Tibial nerve (tissue), 3 donors: ENCODE measurements around the gene DOK7.

Source experiments
- CTCF ChIP-seq, 5 experiments: fragments of 200-600 bp in 3 of 5; fragments of 450-650 bp in 2 of 5; sonication (generic) in 3 of 5; IDR thresholded peaks; one replicate each; pipeline ENCODE4 v1.5.1; 2016 to 2019; ENCODE audit warnings: antibody characterized with exemption in 5 of 5, mild to moderate bottlenecking in 3 of 5, moderate library complexity in 2 of 5
- POLR2A ChIP-seq, 2 donors: fragments of 450-650 bp; IDR thresholded peaks; one replicate each; pipeline ENCODE4 v1.6.1; 2017; ENCODE audit warnings: antibody characterized with exemption in 2 of 2, mild to moderate bottlenecking in 2 of 2, moderate library complexity in 2 of 2

DNA sequence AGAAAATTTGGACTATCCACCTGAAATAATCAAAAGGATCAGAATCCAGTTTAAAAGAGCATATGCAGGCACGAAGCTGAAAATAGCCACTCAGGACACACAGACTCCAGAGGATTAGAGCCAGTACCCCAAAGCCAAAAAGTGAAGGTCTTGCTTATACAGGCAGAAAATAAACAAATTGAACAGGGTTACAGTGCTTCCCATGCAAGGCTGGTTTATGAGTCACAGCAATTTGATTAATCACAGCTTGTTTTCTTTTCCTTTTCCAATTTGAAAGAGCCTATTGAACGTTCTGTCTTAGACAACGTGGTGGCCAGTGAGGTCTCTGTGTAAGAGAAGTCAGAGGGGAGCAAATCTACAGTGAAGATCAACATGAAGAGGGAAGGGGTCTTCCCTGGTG lies 11.2 kb upstream of the DOK7 start:
- TF ChIP-seq CTCF (IDR thresholded peaks at IDR 0.05) (no peak), POLR2A (IDR thresholded peaks at IDR 0.05) (no peak)
